Medulla oblongata (tissue), 1 donor: ENCODE results near the gene CNOT10.
"Not testable (repeated sequence)": the region's sequence is repeated elsewhere in the genome, so short reads cannot be mapped to it uniquely, and the experiment has no call there.

Experiments used
- DNase-seq: peaks from one replicate; pipeline ENCODE4 v3.0.0-alpha.2; 2015; ENCODE audit errors: extremely low spot score

The CNOT10 gene

DNA sequence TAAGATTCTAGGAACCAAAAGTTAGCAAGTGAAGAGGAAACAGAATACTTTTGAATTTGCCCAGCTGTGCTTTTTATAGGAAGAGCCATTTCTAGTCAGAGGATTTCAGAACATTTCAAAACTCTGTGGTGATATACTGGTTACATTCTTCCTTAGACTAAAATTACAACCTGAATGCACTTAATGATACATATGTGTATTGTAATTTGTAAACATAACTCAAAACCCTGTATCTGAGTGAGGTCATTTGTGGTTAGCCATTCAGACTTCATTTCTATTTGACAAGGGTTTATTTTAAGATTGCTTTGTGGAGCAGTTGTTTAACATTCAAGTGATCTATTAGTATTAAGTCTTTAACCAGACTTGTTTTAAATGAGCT lies 73.4 kb downstream of the CNOT10 start:
- DNase-seq = no peak

- no peak for DNase-seq
Measured at GRCh38 chr3:32759342-32759741, 74.4 kb downstream of the CNOT10 start.

DNA sequence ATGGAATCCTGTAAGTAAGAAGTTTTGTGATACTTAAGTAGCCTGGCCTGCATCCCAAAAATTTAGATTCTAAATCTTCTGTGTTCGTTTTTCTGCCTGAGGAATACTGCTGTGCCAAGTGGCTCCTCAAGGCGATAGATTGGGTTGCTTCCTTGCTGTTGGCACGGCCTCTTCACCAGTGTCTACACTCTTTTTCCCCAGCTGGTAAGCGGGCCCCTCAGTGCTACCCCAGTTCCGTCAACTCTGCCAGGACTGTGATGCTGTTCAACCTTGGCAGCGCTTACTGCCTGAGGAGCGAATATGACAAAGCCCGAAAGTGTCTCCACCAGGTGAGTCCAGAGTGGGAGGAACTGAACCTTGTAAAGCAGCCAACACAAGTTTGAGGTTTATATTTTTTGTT lies 79.5 kb downstream of the CNOT10 start:
- no peak for DNase-seq

DNA sequence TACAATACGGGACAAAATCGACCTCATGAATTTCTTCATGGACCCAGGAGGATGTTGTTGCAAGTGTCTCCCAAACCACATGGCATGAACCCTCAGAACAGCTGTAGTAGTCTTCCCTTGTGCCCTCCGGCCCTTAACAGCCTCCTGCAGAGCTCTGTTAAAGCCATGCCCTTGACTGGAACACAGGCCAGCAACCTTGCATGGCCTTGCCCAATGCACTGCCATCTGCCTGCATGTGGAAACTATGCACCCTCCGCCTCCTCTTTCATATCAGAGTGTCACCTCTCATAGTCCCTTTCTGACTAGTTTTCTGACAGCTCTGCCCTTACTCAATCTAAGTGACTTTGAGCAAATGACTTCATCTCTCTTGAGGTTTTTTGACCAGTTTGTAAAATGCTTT lies 93.4 kb downstream of the CNOT10 start:
- DNase-seq = no peak

DNA sequence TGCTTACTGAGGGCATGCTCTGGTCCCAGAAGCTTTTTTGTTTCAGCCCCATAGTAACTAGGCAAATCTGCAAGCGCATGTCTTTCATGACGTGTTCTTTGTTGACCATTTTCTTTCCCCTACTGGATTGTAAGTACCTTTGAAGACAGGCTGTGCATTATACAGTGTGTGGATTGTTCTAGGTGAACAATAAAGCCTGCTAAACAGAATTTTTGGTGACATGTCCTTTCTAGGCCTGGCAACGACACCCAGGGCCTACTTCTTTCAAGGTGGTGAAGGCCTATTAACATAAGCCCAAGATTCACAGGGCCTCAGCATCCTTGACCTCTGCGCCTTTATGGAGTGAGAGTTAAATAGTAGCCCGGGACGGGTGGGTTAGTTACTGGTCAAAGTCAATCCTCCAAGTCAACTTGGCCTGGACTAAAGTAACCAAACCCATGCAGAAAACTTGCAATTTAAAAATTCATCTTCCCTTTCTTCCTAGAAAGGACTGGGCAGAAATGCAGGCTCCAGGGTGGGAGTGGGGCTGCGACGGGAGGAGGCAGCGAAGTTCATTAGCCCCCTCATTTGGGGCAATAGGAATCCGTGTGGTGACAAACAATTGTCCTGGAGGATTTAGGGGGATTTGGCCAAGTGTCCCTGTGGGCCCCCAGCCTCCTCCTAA lies 95.2 kb downstream of the CNOT10 start:
- no peak for DNase-seq

DNA sequence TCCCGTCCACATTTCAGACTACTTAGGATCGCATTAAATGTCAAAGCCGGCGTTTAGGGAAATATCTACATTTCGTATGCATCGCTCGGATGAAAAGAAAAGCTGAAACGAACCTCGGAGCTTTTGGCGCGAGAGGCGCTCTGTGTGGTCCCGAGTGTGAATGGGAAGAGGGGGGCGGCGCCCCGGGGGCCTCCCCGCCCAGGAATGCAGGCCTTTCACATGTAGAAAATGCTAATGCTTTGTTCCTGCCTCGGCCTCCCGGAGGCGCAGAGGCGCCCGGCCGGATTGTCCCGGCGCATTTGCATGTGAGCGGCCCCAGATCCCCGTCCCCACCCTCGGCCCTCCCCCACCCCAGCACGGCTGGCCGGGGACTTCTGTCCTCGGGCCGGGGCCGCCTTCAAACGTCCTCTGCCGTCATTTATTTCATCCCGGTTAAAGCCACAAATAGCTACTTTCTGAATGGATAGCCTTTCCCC lies 95.8 kb downstream of the CNOT10 start:
- peak; percentile 7 for DNase-seq

DNA sequence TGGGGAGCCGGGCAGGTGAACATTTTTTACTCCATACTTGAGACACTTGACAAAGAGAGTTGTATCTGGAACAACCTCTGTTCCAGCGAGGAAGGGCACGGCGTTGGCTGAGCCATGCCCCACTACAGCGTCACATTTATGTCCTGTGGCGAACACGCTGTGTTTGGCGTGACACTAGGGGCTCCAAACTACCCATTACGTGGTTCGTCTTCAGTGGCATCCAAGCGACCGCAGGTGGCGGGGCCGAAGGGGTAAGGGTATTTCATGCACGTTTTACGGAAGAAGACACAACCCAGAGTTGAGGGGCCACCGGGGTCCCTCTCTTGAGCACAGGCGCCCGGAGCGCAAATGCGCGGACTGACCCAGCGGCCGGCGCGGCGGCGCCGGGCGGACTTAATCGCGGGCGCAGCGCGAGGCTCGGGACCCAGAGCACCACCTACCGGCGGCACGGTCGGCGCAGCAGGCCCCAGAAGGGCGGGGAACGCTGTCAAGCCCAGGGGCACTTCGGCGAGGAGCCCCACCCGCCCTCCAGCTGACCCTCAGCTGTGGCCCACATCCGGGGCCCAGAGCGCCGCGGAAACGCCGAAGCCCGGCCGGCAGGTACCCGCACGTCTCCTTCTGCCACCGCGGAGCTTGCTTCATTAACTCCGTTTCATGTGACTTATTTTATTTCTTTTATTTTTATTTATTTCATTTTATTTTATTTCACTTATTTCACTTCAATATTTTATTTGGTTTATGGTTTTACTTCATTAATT lies 96.4 kb downstream of the CNOT10 start:
- DNase-seq = peak; percentile 64

- not testable (repeated sequence) for DNase-seq
Measured at GRCh38 chr3:32781969-32782270, 96.9 kb downstream of the CNOT10 start.

DNA sequence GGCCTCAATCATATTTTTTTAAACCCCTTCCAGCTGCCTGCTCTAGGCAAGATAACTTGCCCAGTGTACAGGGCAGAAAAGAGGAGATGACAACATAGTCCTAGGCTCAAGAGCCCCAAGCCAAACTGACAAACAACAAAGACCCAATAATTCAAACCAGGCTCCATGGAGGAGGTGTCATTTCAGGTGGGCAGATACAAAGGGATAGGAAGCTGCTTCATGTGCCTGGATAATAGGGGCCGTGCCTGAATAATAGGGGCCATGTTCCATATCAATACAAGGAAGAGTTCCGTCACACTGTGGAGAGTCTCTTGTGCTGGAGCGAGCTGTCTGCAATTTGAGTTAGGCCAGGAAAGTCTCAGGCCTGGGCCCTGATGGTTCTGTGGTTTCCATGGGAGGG lies 97.4 kb downstream of the CNOT10 start:
- DNase-seq = no peak

- no peak for DNase-seq
Measured at GRCh38 chr3:32791833-32792232, 106.8 kb downstream of the CNOT10 start.

GRCh38 chr3:32794487-32795308 lies 109.7 kb downstream of the CNOT10 start:
- no peak for DNase-seq

GRCh38 chr3:32796384-32796950 lies 111.5 kb downstream of the CNOT10 start:
- DNase-seq = not testable (repeated sequence)

DNA sequence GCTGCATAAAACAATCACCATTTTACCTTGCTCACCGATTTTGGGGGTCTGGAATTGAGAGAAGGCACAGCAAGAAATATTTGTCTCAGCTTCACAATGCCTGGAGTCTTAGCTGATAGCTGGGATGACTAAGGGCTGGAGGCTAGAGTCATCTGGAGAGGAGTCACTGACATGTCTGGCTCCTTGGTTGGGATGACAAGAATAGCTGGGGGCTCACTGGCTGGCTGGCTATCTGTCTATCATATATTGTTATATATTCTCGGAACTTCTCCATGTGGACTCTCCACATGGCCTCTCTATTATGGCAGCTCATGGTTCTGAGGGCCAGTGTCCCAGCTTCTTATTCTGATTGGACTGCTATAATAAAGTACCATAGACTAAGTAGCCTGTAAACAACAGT lies 112.8 kb downstream of the CNOT10 start:
- no peak for DNase-seq

GRCh38 chr3:32801440-32801839 lies 116.5 kb downstream of the CNOT10 start:
- not testable (repeated sequence) for DNase-seq

GRCh38 chr3:32813180-32813579 lies 128.2 kb downstream of the CNOT10 start:
- no peak for DNase-seq

DNA sequence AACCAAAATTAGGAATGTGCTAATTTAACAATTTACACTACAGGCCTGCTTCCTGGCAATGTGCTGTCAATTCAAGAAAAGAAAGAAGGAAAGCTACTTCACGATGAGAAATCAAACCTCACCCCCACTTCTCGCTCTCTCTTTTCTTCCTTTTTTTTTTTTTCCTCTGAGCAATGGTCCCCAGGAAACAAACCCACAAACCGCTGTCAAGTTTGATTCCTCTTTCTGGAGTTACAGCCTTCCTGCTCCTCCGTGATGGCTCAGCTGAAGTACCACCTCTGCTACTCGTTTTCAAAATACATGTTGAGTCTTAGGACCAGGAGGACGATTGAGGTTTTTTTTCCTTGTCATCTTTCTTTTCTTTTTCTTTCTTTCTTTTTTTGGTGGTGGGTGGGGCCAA lies 129.4 kb downstream of the CNOT10 start:
- DNase-seq = peak; percentile 29

DNA sequence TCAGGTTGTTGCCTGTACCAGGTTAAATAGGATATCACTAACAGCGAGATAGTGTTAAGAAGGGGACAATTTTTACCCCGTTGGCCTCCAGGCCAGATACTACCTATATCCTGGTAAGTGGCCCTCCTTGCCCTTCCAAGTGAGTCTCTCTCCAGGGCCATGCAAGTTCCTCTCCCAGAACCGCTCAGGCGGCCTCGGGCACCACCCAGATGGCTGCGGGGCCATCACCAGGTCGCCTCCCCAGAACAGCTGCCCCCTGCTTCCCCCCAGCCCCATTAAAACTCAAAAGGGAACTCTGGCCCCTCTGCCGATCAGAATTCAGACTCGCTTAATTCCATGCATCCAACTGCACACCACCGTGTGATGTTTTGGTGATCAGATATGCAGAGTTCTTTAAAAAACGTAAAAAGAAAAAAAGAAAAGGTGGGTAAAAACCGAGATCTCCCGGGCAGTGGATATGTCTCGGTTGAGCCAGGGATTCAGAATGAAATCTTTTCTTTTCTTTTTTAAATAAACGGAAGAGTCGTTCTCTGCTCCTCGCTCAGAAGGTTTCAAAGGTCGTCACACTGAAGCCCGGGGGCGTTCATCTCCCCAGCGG lies 131.0 kb downstream of the CNOT10 start:
- DNase-seq = no peak

- DNase-seq = no peak
Measured at GRCh38 chr3:32816439-32817256, 131.7 kb downstream of the CNOT10 start.

DNA sequence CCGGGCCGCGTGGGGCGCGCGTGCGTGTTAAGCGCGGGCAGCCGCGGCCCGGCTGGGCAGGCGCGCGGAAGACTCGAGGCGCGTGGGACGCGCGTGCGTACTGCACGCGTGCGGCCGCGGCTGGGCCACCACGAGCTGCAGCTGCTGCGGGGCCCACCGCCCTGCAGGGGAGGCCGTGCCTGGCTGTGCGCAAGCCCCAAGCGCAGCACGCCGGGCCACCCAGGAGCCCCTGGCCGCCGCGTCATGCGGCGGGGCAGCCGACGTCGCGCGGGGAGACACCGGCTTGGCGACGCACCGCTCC lies 132.2 kb downstream of the CNOT10 start:
- no peak for DNase-seq

DNA sequence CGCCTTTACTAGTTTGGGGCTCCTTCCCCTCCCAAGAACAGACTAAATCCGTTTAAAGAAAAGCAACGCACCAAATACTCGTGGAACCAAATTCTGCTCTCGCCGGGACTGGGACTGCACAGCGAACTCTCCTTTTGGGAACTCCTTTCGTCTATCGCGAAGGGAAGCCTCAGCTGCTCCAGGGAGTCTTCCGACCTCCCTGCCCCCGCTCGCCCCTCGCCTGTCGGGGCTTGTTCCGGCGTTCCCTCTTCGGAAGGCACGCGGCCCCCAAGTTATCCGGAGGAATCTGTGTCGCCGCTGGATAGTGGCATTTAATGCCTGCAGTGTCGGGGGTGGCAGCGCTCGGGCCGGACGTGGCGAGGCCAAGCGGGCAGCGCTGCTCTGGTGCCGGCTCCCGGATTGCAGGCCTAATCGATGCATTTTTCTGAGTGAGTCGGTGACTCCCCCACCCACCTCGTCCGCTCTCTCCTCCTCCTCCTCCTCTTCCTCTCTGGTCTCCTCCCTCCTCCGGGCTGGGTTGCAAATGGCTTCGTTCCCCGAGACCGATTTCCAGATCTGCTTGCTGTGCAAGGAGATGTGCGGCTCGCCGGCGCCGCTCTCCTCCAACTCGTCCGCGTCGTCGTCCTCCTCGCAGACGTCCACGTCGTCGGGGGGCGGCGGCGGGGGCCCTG lies 132.7 kb downstream of the CNOT10 start, which contains the start of gene TRIM71:
TRIM71 (plus strand) TSS at position 440 of the 671 bp plus-strand sequence; CDS start at position 524, 84 bp downstream.
- no peak for DNase-seq
